ENCODE results near the gene BBOX1.

The BBOX1 gene

DNA sequence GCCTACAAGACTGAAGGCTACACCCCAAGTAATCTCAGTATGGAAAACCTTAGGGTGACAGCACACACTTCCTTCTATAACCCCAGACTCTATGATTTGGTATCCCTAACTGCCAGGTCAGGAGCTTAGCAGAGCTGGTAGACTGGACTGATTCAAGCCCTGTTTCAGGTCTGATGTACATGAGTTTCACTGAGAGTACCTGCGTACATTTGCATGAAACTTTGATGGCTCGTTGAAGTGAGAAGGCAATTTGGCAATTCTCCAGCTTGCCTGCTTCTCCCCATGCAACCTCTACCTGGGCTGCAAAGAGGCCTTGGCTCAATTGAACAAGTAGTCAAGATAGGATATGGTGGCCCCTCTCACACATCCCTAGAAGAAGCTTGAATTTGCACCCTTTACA lies 36.5 kb upstream of the BBOX1 start:
- no peak overlapping the region for H3K4me3 ChIP-seq (ENCODE audit: insufficient read depth, low read depth, low read length)
- 94 to 96% methylated on average over 2 of the region's 2 CpGs for WGBS, 2 experiments
- no peaks in the 10 kb centered on the region for H3K4me1 ChIP-seq (ENCODE audit: control insufficient read depth, insufficient read depth, low read length)
- H3K27me3 ChIP-seq (ENCODE audit: control insufficient read depth, insufficient read depth, low read length, poor library complexity, severe bottlenecking): no peaks in the 10 kb centered on the region
- H3K36me3 ChIP-seq (ENCODE audit: control insufficient read depth, insufficient read depth, low read length): no peaks in the 10 kb centered on the region
- H3K9me3 ChIP-seq (ENCODE audit: control insufficient read depth, low read length): no peaks in the 10 kb centered on the region
- no peak overlapping the region for H3K27ac ChIP-seq (ENCODE audit: insufficient read depth, low read depth, low read length, poor library complexity, severe bottlenecking)

DNA sequence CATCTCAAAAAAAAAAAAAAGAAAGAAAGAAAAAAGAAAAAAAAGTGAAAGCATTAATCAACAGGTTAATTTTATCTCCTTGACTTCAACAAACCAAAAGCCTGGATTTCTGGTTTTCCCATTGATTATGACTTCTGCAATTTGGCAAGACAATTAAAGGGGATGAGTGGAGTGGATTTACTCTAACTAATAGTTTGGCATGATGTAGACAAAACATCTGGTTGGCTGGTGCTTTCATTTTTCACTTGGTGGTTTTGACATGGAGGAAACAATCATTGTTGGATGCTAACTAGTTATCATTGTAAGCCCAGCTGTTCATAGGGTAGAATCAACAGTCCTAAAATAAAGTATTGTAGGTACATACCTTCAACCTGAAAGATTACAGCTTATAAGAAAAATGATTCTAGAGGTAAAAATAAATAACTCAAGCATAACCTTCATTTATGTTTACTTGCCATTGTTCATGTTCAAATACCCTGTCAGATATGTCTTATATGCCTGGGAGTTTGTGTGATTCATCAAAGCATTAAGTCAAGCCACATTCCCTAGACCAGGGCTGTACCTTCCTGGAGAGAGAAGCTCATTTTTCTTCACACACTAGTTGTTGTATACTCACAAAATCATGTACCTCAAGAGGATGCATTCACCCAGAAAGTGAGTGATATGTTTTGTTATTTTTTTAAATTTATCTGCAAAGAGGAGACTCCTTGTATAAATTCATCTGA lies 31.6 kb upstream of the BBOX1 start:
- H3K9me3 ChIP-seq (ENCODE audit: control insufficient read depth, low read length): no peaks in the 10 kb centered on the region
- H3K4me1 ChIP-seq (ENCODE audit: control insufficient read depth, insufficient read depth, low read length): peaks cover 6% of the 10 kb centered on the region
- H3K36me3 ChIP-seq (ENCODE audit: control insufficient read depth, insufficient read depth, low read length): no peaks in the 10 kb centered on the region
- no peak overlapping the region for H3K27ac ChIP-seq (ENCODE audit: insufficient read depth, low read depth, low read length, poor library complexity, severe bottlenecking)
- no peaks in the 10 kb centered on the region for H3K27me3 ChIP-seq (ENCODE audit: control insufficient read depth, insufficient read depth, low read length, poor library complexity, severe bottlenecking)
- H3K4me3 ChIP-seq (ENCODE audit: insufficient read depth, low read depth, low read length): no peak overlapping the region

DNA sequence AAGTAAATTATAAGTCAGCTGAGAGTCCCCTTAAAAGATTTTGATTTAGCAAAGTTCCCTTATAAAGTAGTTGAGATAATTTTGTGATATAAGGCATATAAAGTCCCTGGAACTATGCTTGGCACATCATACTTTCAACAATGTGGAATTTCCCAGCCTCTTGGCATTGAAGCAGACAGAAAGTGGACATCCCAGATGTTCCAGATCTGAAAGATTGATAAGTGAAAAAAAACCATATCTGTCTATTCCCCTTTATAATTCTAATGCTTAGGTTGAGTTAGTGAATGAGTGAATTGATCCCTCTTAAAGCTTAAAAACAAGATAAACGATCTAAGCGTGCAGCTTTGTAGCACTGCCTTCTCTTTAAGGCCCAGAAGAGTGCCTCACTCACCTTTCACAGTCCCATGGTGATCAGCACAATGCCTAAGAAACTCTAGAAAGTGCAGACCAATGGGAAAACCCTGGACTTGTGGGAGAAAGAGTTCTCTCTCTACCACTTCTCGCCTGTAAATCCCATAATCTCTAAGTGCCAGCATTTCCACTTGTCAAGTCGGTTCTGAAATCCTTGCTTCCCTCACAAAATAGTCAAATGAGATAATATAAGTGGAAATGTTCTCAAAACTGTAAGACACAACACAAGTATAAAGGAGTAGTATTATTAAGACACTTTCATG lies 28.9 kb upstream of the BBOX1 start:
- H3K4me3 ChIP-seq (ENCODE audit: insufficient read depth, low read depth, low read length): no peak overlapping the region
- H3K27ac ChIP-seq (ENCODE audit: insufficient read depth, low read depth, low read length, poor library complexity, severe bottlenecking): peak overlapping the region; percentile 52
- H3K27me3 ChIP-seq (ENCODE audit: control insufficient read depth, insufficient read depth, low read length, poor library complexity, severe bottlenecking): no peaks in the 10 kb centered on the region
- no peaks in the 10 kb centered on the region for H3K36me3 ChIP-seq (ENCODE audit: control insufficient read depth, insufficient read depth, low read length)
- WGBS, 2 experiments: 87 to 90% methylated on average over 3 of the region's 4 CpGs
- no peaks in the 10 kb centered on the region for H3K9me3 ChIP-seq (ENCODE audit: control insufficient read depth, low read length)
- peaks cover 6% of the 10 kb centered on the region for H3K4me1 ChIP-seq (ENCODE audit: control insufficient read depth, insufficient read depth, low read length)

GRCh38 chr11:27012234-27012921 lies 28.2 kb upstream of the BBOX1 start:
- no peak overlapping the region for H3K4me3 ChIP-seq (ENCODE audit: insufficient read depth, low read depth, low read length)
- peak overlapping the region; percentile 52 for H3K27ac ChIP-seq (ENCODE audit: insufficient read depth, low read depth, low read length, poor library complexity, severe bottlenecking)
- H3K9me3 ChIP-seq (ENCODE audit: control insufficient read depth, low read length): no peaks in the 10 kb centered on the region
- H3K4me1 ChIP-seq (ENCODE audit: control insufficient read depth, insufficient read depth, low read length): peaks cover 6% of the 10 kb centered on the region
- WGBS, 2 experiments: 81 to 83% methylated on average over 4 of the region's 4 CpGs
- H3K36me3 ChIP-seq (ENCODE audit: control insufficient read depth, insufficient read depth, low read length): no peaks in the 10 kb centered on the region
- H3K27me3 ChIP-seq (ENCODE audit: control insufficient read depth, insufficient read depth, low read length, poor library complexity, severe bottlenecking): no peaks in the 10 kb centered on the region

DNA sequence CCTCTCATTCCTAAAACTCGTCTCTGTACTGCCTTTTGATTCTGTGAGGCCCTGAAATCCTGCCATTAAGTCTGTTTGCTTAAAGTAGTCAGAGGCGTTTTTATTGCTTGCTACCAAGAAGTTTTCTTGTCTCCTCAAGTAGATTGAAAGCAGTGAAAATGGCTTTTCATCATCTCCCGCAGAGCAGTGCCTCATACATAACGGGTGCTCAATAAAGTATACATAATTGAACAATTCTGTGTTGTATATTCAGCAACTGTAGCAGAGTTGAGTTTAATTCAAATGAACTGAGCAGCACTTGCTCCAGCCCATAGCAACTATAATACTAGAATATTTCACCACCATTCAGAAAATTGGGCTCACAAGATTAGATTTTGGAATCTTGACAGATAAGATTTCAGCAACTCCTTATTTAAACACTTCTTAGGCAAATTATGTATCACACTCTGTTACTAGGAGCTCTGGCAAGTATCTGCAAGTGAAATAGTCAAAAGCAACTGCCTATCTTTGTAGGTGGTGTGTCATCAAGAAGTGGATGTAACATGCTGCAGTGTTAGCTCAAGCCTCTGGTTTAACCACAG lies 26.7 kb upstream of the BBOX1 start:
- Histone ChIP-seq H3K9me3 (ENCODE audit: control insufficient read depth, low read length) (no peaks in the 10 kb centered on the region), H3K36me3 (ENCODE audit: control insufficient read depth, insufficient read depth, low read length) (no peaks in the 10 kb centered on the region), H3K27ac (ENCODE audit: insufficient read depth, low read depth, low read length, poor library complexity, severe bottlenecking) (no peak overlapping the region), H3K27me3 (ENCODE audit: control insufficient read depth, insufficient read depth, low read length, poor library complexity, severe bottlenecking) (no peaks in the 10 kb centered on the region), H3K4me3 (ENCODE audit: insufficient read depth, low read depth, low read length) (no peak overlapping the region), H3K4me1 (ENCODE audit: control insufficient read depth, insufficient read depth, low read length) (peaks cover 6% of the 10 kb centered on the region)
- WGBS, 2 experiments: 60 to 76% methylated on average over 3 to 4 of the region's 4 CpGs

- Histone ChIP-seq H3K27ac (ENCODE audit: insufficient read depth, low read depth, low read length, poor library complexity, severe bottlenecking) (no peak overlapping the region), H3K36me3 (ENCODE audit: control insufficient read depth, insufficient read depth, low read length) (no peaks in the 10 kb centered on the region), H3K4me1 (ENCODE audit: control insufficient read depth, insufficient read depth, low read length) (no peaks in the 10 kb centered on the region)
Observed at GRCh38 chr11:27018902-27019529, 21.6 kb upstream of the BBOX1 start.

DNA sequence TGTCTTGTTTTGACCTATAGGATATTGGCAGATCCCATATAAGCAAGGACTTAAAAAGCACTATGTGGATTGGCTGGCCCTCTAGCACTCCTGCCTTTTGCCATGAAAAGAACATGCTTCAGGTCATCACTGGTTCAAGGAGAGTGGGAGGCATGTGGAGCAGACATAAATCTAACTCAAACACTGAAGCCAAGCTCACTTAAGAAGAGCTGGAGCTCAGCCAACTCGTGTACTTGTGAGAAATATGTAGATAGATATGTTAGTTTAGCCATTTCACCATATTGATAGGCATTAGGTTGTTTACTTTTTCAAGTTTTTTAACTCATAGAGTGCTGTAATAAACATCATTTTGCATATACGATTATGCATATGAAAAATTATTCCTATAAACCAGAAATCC lies 19.9 kb upstream of the BBOX1 start:
- no peaks in the 10 kb centered on the region for H3K9me3 ChIP-seq (ENCODE audit: control insufficient read depth, low read length)
- 100% methylated on average over 1 to 2 of the region's 2 CpGs for WGBS, 2 experiments
- no peak overlapping the region for H3K27ac ChIP-seq (ENCODE audit: insufficient read depth, low read depth, low read length, poor library complexity, severe bottlenecking)
- H3K4me1 ChIP-seq (ENCODE audit: control insufficient read depth, insufficient read depth, low read length): no peaks in the 10 kb centered on the region
- no peak overlapping the region for H3K4me3 ChIP-seq (ENCODE audit: insufficient read depth, low read depth, low read length)
- H3K27me3 ChIP-seq (ENCODE audit: control insufficient read depth, insufficient read depth, low read length, poor library complexity, severe bottlenecking): no peaks in the 10 kb centered on the region
- no peaks in the 10 kb centered on the region for H3K36me3 ChIP-seq (ENCODE audit: control insufficient read depth, insufficient read depth, low read length)

More at GRCh38 chr11:27018902-27019529, 21.6 kb upstream of the BBOX1 start:
- Histone ChIP-seq H3K27me3 (ENCODE audit: control insufficient read depth, insufficient read depth, low read length, poor library complexity, severe bottlenecking) (no peaks in the 10 kb centered on the region), H3K4me3 (ENCODE audit: insufficient read depth, low read depth, low read length) (no peak overlapping the region), H3K9me3 (ENCODE audit: control insufficient read depth, low read length) (no peaks in the 10 kb centered on the region)

DNA sequence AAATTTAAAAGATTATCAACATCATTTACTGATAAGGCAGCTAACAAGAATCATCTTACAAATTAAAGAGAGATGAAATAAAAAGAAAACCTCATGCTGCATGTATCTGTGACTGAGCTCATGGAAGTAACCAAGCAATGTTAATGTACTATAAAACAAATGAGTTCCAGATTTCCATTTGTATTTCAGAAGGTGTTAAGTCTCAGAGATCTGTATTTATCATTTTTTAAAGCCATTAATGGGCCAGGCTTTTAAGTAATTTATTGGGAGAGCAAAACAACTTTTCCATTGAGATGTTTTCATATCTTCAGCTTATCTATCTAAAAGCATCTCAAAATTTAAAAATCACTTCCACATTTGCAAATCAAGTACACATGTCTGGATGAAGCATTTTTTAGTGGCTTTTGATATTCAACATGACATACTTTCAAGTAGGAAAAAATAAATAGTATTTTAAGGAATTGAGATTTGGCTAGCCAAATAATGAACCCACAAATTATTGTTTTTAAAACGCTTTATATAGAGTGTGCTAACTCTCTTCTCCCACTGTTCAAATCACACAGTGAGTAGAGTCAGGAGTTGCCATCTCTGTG lies 17.9 kb upstream of the BBOX1 start:
- WGBS, 2 experiments: 100% methylated on average over 1 of the region's 1 CpG; no CpG with 5 or more reads in 1 of the 2 experiments
- no peaks in the 10 kb centered on the region for H3K9me3 ChIP-seq (ENCODE audit: control insufficient read depth, low read length)

GRCh38 chr11:27024865-27025264 lies 15.8 kb upstream of the BBOX1 start:
- Histone ChIP-seq H3K4me3 (ENCODE audit: insufficient read depth, low read depth, low read length) (no peak overlapping the region), H3K9me3 (ENCODE audit: control insufficient read depth, low read length) (no peaks in the 10 kb centered on the region), H3K36me3 (ENCODE audit: control insufficient read depth, insufficient read depth, low read length) (no peaks in the 10 kb centered on the region), H3K27ac (ENCODE audit: insufficient read depth, low read depth, low read length, poor library complexity, severe bottlenecking) (no peak overlapping the region), H3K4me1 (ENCODE audit: control insufficient read depth, insufficient read depth, low read length) (no peaks in the 10 kb centered on the region), H3K27me3 (ENCODE audit: control insufficient read depth, insufficient read depth, low read length, poor library complexity, severe bottlenecking) (no peaks in the 10 kb centered on the region)
- WGBS, 2 experiments: 91% methylated on average over 3 of the region's 3 CpGs

More for the DNA sequence above, 17.9 kb upstream of the BBOX1 start:
- H3K27ac ChIP-seq (ENCODE audit: insufficient read depth, low read depth, low read length, poor library complexity, severe bottlenecking): no peak overlapping the region
- H3K4me1 ChIP-seq (ENCODE audit: control insufficient read depth, insufficient read depth, low read length): no peaks in the 10 kb centered on the region
- no peak overlapping the region for H3K4me3 ChIP-seq (ENCODE audit: insufficient read depth, low read depth, low read length)
- H3K36me3 ChIP-seq (ENCODE audit: control insufficient read depth, insufficient read depth, low read length): no peaks in the 10 kb centered on the region
- H3K27me3 ChIP-seq (ENCODE audit: control insufficient read depth, insufficient read depth, low read length, poor library complexity, severe bottlenecking): no peaks in the 10 kb centered on the region

Measured in ectodermal cell (in vitro differentiated cells).